GM12878 (cell line): ENCODE measurements around the gene SALL3. TPM values are rescaled to one million over a fixed set of nuclear protein-coding genes. Genes with fewer than 3 reads are reported as not detected.

ENCODE experiments used
- ATAC-seq: fragments of 200-7000 bp; cut with Tn5 transposase; 3 replicates; pipeline ENCODE4 v1.9.1; 2020; ENCODE audit warnings: mild to moderate bottlenecking, moderate library complexity
- BruUV-seq: library from RNA; stranded (reverse); fragments of 400-500 nt; replicated peaks from 2 replicates; lab custom pipeline; 2021; lab: Mats Ljungman, UMichigan
- CTCF ChIA-PET: fragments of 300-600 bp; sonication (Branson Sonifier 250); formaldehyde crosslinking; extraction: SDS; loops from one replicate; lab custom pipeline; 2021; ENCODE audit warnings: inconsistent platforms; lab: Yijun Ruan, JAX
- POLR2A ChIA-PET: fragments of 350-600 bp; formaldehyde crosslinking; extraction: SDS; loops from one replicate; lab custom pipeline; 2021; ENCODE audit warnings: inconsistent platforms; lab: Charles Lee
- RAD21 ChIA-PET: fragments of 300-600 bp; sonication (Branson Sonifier 250); formaldehyde crosslinking; loops from one replicate; lab custom pipeline; 2023; ENCODE audit warnings: antibody characterized with exemption; ENCODE audit not compliant: unreplicated experiment; lab: Charles Lee
- SMC1A ChIA-PET: fragments of 300-600 bp; sonication (Branson Sonifier 250); formaldehyde crosslinking; loops from one replicate; lab custom pipeline; 2023; ENCODE audit not compliant: unreplicated experiment, uncharacterized antibody; lab: Charles Lee
- DNase-seq: peaks from one replicate; pipeline ENCODE4 v3.0.0-alpha.2; 2011; ENCODE audit warnings: low read depth, low spot score
- FAIRE-seq: peaks from 3 replicates; lab custom pipeline; 2011; peaks lifted over from hg19 to GRCh38; lab: Jason Lieb, UNC
- H2AFZ ChIP-seq: 2 replicates; pipeline ENCODE4 v1.6.0; 2011; ENCODE audit warnings: low read depth, low read length, control low read depth; ENCODE audit not compliant: control insufficient read depth
- H3K27ac ChIP-seq: 2 replicates; pipeline ENCODE4 v1.5.1; 2011; ENCODE audit warnings: control low read depth; ENCODE audit not compliant: control insufficient read depth, insufficient read depth
- H3K27me3 ChIP-seq, 2 experiments: replicated peaks in 1 of 2; 2 replicates each; pipeline versions ENCODE4 v1.6.0 to v1.6.1; 2011; ENCODE audit warnings: low read length in 1 of 2; ENCODE audit not compliant: control insufficient read depth in 2 of 2, insufficient read depth in 2 of 2
- H3K36me3 ChIP-seq, 2 experiments: 2 replicates each; pipeline ENCODE4 v1.5.1; 2011; ENCODE audit warnings: low read length in 1 of 2; ENCODE audit not compliant: control insufficient read depth in 2 of 2, insufficient read depth in 2 of 2
- H3K4me1 ChIP-seq: 2 replicates; pipeline ENCODE4 v1.6.1; 2011; ENCODE audit warnings: mild to moderate bottlenecking, low read length, moderate library complexity, mixed read lengths; ENCODE audit not compliant: control insufficient read depth, insufficient read depth
- H3K4me2 ChIP-seq: 2 replicates; pipeline ENCODE4 v1.6.0; 2011; ENCODE audit warnings: control low read depth; ENCODE audit not compliant: control insufficient read depth, insufficient read depth
- H3K4me3 ChIP-seq: fragments of 200-600 bp; sonication (generic); 2 replicates; pipeline ENCODE4 v1.5.1; 2016
- H3K79me2 ChIP-seq: 2 replicates; pipeline ENCODE4 v1.6.0; 2011; ENCODE audit warnings: low read length; ENCODE audit not compliant: control insufficient read depth, insufficient read depth
- H3K9ac ChIP-seq: 2 replicates; pipeline ENCODE4 v1.8.0; 2011; ENCODE audit warnings: low read length, control low read depth, mixed read lengths; ENCODE audit not compliant: control insufficient read depth, insufficient read depth
- H3K9me3 ChIP-seq: replicated peaks from 3 replicates; pipeline ENCODE4 v1.5.1; 2011; ENCODE audit warnings: mild to moderate bottlenecking, low read length; ENCODE audit not compliant: control insufficient read depth, insufficient read depth
- H4K20me1 ChIP-seq: 2 replicates; pipeline ENCODE4 v1.6.0; 2011; ENCODE audit not compliant: control insufficient read depth, insufficient read depth
- BRCA1 ChIP-seq: IDR thresholded peaks from 2 replicates; pipeline ENCODE4 v1.6.1; 2011; ENCODE audit warnings: low read depth, low read length, improper control_type of control experiment
- CHD2 ChIP-seq: IDR thresholded peaks from 2 replicates; pipeline ENCODE4 v1.6.1; 2011; ENCODE audit warnings: low read depth, low read length, improper control_type of control experiment, borderline replicate concordance
- FOXK2 ChIP-seq: fragments of 450-650 bp; IDR thresholded peaks from 2 replicates; pipeline ENCODE4 v1.6.1; 2017; ENCODE audit warnings: mild to moderate bottlenecking, moderate library complexity
- HDAC6 ChIP-seq: fragments of 200-600 bp; sonication (generic); IDR thresholded peaks from one replicate; pipeline ENCODE4 v1.8.0; 2017; ENCODE audit warnings: antibody characterized with exemption; ENCODE audit not compliant: unreplicated experiment
- SREBF2 ChIP-seq: IDR thresholded peaks from 2 replicates; pipeline ENCODE4 v1.6.1; 2012; ENCODE audit warnings: mild to moderate bottlenecking, low read length
- STAT1 ChIP-seq: fragments of 450-650 bp; conservative IDR thresholded peaks from 2 replicates; pipeline ENCODE4 v1.6.1; 2014; ENCODE audit warnings: antibody characterized with exemption, mild to moderate bottlenecking
- SUZ12 ChIP-seq: fragments of 200-600 bp; sonication (generic); IDR thresholded peaks from one replicate; pipeline ENCODE4 v1.6.1; 2018; ENCODE audit warnings: antibody characterized with exemption, mild to moderate bottlenecking; ENCODE audit not compliant: unreplicated experiment
- ZZZ3 ChIP-seq: IDR thresholded peaks from 2 replicates; pipeline ENCODE4 v1.6.1; 2011; ENCODE audit warnings: low read depth; ENCODE audit not compliant: control insufficient read depth, insufficient read length
- whole genome bisulfite sequencing: methylation state at CpG from one replicate; pipeline ENCODE4 v1.1.6; 2016; ENCODE audit warnings: low lambda C conversion rate; ENCODE audit not compliant: insufficient replicate concordance, insufficient coverage; ENCODE audit errors: missing lambda C conversion rate; 5-methylcytosine and 5-hydroxymethylcytosine counted together
- in situ Hi-C: fragments of 300-500 bp; cut with MboI; formaldehyde crosslinking; loops from 9 replicates; pipeline ENCODE4 v1.14.3; 2018; ENCODE audit warnings: mixed read lengths
- intact Hi-C: fragments of 100-400 bp; cut with micrococcal nuclease; formaldehyde crosslinking; loops from one replicate; pipeline ENCODE4 v1.14.2; 2022; ENCODE audit not compliant: unreplicated experiment
- polyA plus RNA-seq, 11 experiments: library from polyadenylated mRNA; depleted of rRNA in 4 of 11; unstranded in 6 of 11; stranded (reverse) in 5 of 11; fragments of >200 nt; fragmentation: Nextera tagmentation in 4 of 11; fragmentation: Illumina TruSeq in 1 of 11; extraction: Ambion mirVana in 4 of 11; extraction: Trizol in 1 of 11; gene quantifications; 1 replicate in 1 of 11; 2 replicates in 10 of 11; pipeline versions ENCODE4 v1.2.1 to v1.2.3, GENCODE V29; 2011 to 2016; ENCODE audit warnings: inconsistent platforms in 2 of 11, missing spikeins in 2 of 11, low read depth in 1 of 11
- total RNA-seq, 4 experiments: library from RNA; depleted of rRNA in 3 of 4; stranded (reverse); fragments of >200 nt in 3 of 4; fragmentation: Illumina TruSeq in 1 of 4; extraction: Trizol in 1 of 4; gene quantifications; 2 replicates each; pipeline versions ENCODE4 v1.2.1 to v1.2.3, GENCODE V29; 2013 to 2021
- TF ChIP-seq, protein P1 (sequence below): IDR thresholded peaks from 2 replicates; pipeline ENCODE4 v1.6.1; 2012; ENCODE audit warnings: low read depth, low read length, improper control_type of control experiment
- TF ChIP-seq, protein P2 (sequence below): fragments of 450-650 bp; IDR thresholded peaks from 2 replicates; pipeline ENCODE4 v1.6.1; 2017; ENCODE audit warnings: mild to moderate bottlenecking, low read depth, inconsistent platforms; ENCODE audit not compliant: poor library complexity, severe bottlenecking
- TF ChIP-seq, protein P3 (sequence below): fragments of 450-650 bp; IDR thresholded peaks from 2 replicates; pipeline ENCODE4 v1.6.1; 2016; ENCODE audit warnings: mild to moderate bottlenecking, moderate library complexity, borderline replicate concordance
- TF ChIP-seq, protein P4 (sequence below): fragments of 450-650 bp; IDR thresholded peaks from 2 replicates; pipeline ENCODE4 v1.6.1; 2018; ENCODE audit warnings: borderline replicate concordance, mild to moderate bottlenecking; ENCODE audit not compliant: partially characterized antibody
- TF ChIP-seq, protein P5 (sequence below): fragments of 450-650 bp; IDR thresholded peaks from 2 replicates; pipeline ENCODE4 v1.6.1; 2014; ENCODE audit warnings: mild to moderate bottlenecking

SALL3 gene
- total and polyA plus RNA-seq, 10 of the 15 experiments (the other 5 are each of a cell fraction or from before 2014, with no cell fraction given): 0.01 to 0.10 (median 0.07) TPM; not detected in 7

DNA sequence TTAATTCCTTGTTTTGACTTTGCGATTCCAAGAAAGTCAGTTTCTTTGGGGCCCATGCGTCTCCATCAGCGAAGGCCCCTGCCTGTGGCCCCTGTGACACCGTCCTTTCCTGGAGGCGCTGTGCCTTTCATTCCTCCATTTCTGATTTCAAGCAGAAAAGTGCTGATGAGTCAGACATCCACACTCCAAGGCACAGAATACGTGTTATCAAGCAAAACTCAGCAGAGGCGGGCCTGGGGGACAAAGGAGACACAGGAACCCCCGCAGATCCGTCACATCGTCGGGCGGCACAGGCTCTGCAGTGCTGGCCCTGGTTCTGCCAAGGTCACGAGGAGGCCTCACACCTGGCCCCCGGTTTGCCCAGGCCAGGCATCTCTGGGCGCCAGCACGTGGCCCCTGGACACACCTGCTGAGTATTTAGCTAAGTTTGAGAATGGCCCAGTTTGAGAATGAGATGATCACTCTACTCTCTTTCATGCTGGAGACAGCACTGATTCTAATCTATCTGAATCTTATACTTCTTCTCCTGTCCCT, 7.2 kb upstream of the SALL3 start (continued):
- no peak for TF ChIP-seq CHD2
- TF ChIP-seq, protein P1, sequence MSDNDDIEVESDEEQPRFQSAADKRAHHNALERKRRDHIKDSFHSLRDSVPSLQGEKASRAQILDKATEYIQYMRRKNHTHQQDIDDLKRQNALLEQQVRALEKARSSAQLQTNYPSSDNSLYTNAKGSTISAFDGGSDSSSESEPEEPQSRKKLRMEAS: no peak
- TF ChIP-seq SREBF2: no peak
- no peak for TF ChIP-seq ZZZ3
- no peak for TF ChIP-seq HDAC6
- TF ChIP-seq, protein P2, sequence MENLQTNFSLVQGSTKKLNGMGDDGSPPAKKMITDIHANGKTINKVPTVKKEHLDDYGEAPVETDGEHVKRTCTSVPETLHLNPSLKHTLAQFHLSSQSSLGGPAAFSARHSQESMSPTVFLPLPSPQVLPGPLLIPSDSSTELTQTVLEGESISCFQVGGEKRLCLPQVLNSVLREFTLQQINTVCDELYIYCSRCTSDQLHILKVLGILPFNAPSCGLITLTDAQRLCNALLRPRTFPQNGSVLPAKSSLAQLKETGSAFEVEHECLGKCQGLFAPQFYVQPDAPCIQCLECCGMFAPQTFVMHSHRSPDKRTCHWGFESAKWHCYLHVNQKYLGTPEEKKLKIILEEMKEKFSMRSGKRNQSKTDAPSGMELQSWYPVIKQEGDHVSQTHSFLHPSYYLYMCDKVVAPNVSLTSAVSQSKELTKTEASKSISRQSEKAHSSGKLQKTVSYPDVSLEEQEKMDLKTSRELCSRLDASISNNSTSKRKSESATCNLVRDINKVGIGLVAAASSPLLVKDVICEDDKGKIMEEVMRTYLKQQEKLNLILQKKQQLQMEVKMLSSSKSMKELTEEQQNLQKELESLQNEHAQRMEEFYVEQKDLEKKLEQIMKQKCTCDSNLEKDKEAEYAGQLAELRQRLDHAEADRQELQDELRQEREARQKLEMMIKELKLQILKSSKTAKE: no peak
- no peak for TF ChIP-seq FOXK2
- TF ChIP-seq SUZ12: no peak

DNA sequence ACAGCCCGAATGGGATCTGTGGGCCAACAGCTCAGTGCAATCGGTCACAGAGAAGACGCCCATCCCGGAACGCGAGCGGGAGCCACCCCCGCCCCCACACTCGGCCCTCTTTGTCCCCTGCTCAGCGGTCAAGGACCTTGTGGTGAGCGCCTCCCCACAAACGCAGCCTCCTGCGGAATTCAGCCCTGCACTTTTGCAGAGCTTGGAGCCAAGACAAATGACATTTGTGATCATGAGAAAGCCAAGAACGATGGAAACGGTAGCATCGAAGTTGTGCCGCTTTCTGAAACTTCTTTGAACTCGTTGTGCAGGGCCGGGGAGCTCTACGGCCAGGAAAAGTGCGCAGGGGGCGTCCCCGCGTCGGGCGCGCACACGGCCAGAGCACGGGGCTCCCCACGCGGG, 6.7 kb upstream of the SALL3 start:
- FAIRE-seq (no peak), DNase-seq (no peak), ATAC-seq (no peak)
- whole genome bisulfite sequencing: 61% methylated on average over 31 of the region's 31 CpGs
- H3K4me2 ChIP-seq: no peak overlapping the region
- ChIA-PET CTCF (no interaction called here), RAD21 (no interaction called here), SMC1A (no interaction called here), POLR2A (no interaction called here)
- H3K36me3 ChIP-seq: no peaks in the 10 kb centered on the region
- no peaks in the 10 kb centered on the region; the same call in 2 of the 3 replicates for H3K9me3 ChIP-seq
- no peak overlapping the region for H3K27ac ChIP-seq
- in situ Hi-C loops: loop anchor here (25.0 kb wide), 1 partner anchor 436 kb away; no protein-coding TSS in a partner anchor
- H3K9ac ChIP-seq: no peak overlapping the region
- no peaks in the 10 kb centered on the region for H3K4me1 ChIP-seq
- intact Hi-C loops: no loop called here
- H2AFZ ChIP-seq: no peak overlapping the region
- no peaks in the 10 kb centered on the region for H4K20me1 ChIP-seq
- H3K4me3 ChIP-seq: no peak overlapping the region
- no peaks in the 10 kb centered on the region; a peak in 1 of 4 replicates for H3K27me3 ChIP-seq
- H3K79me2 ChIP-seq: no peaks in the 10 kb centered on the region
- BruUV-seq: no TSS peak
- TF ChIP-seq, protein P3, sequence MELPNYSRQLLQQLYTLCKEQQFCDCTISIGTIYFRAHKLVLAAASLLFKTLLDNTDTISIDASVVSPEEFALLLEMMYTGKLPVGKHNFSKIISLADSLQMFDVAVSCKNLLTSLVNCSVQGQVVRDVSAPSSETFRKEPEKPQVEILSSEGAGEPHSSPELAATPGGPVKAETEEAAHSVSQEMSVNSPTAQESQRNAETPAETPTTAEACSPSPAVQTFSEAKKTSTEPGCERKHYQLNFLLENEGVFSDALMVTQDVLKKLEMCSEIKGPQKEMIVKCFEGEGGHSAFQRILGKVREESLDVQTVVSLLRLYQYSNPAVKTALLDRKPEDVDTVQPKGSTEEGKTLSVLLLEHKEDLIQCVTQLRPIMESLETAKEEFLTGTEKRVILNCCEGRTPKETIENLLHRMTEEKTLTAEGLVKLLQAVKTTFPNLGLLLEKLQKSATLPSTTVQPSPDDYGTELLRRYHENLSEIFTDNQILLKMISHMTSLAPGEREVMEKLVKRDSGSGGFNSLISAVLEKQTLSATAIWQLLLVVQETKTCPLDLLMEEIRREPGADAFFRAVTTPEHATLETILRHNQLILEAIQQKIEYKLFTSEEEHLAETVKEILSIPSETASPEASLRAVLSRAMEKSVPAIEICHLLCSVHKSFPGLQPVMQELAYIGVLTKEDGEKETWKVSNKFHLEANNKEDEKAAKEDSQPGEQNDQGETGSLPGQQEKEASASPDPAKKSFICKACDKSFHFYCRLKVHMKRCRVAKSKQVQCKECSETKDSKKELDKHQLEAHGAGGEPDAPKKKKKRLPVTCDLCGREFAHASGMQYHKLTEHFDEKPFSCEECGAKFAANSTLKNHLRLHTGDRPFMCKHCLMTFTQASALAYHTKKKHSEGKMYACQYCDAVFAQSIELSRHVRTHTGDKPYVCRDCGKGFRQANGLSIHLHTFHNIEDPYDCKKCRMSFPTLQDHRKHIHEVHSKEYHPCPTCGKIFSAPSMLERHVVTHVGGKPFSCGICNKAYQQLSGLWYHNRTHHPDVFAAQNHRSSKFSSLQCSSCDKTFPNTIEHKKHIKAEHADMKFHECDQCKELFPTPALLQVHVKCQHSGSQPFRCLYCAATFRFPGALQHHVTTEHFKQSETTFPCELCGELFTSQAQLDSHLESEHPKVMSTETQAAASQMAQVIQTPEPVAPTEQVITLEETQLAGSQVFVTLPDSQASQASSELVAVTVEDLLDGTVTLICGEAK: no peak
- TF ChIP-seq, protein P4, sequence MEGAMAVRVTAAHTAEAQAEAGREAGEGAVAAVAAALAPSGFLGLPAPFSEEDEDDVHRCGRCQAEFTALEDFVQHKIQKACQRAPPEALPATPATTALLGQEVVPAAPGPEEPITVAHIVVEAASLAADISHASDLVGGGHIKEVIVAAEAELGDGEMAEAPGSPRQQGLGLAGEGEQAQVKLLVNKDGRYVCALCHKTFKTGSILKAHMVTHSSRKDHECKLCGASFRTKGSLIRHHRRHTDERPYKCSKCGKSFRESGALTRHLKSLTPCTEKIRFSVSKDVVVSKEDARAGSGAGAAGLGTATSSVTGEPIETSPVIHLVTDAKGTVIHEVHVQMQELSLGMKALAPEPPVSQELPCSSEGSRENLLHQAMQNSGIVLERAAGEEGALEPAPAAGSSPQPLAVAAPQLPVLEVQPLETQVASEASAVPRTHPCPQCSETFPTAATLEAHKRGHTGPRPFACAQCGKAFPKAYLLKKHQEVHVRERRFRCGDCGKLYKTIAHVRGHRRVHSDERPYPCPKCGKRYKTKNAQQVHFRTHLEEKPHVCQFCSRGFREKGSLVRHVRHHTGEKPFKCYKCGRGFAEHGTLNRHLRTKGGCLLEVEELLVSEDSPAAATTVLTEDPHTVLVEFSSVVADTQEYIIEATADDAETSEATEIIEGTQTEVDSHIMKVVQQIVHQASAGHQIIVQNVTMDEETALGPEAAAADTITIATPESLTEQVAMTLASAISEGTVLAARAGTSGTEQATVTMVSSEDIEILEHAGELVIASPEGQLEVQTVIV: no peak
- TF ChIP-seq BRCA1: no peak
- no peak for TF ChIP-seq STAT1
- TF ChIP-seq, protein P5, sequence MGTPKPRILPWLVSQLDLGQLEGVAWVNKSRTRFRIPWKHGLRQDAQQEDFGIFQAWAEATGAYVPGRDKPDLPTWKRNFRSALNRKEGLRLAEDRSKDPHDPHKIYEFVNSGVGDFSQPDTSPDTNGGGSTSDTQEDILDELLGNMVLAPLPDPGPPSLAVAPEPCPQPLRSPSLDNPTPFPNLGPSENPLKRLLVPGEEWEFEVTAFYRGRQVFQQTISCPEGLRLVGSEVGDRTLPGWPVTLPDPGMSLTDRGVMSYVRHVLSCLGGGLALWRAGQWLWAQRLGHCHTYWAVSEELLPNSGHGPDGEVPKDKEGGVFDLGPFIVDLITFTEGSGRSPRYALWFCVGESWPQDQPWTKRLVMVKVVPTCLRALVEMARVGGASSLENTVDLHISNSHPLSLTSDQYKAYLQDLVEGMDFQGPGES: no peak
